GM21381 (cell line): ENCODE measurements around the gene TXNDC16.
A peak's percentile ranks its signal among the peaks of the same experiment; 100 is the strongest.
"Not testable (repeated sequence)": the region's sequence is repeated elsewhere in the genome, so short reads cannot be mapped to it uniquely, and the experiment has no call there.

ENCODE experiments used
- ATAC-seq: cut with Tn5 transposase; IDR thresholded peaks from one replicate; pipeline ENCODE4 v1.9.1; 2021; ENCODE audit warnings: mild to moderate bottlenecking, moderate library complexity; ENCODE audit not compliant: unreplicated experiment

The TXNDC16 gene

DNA sequence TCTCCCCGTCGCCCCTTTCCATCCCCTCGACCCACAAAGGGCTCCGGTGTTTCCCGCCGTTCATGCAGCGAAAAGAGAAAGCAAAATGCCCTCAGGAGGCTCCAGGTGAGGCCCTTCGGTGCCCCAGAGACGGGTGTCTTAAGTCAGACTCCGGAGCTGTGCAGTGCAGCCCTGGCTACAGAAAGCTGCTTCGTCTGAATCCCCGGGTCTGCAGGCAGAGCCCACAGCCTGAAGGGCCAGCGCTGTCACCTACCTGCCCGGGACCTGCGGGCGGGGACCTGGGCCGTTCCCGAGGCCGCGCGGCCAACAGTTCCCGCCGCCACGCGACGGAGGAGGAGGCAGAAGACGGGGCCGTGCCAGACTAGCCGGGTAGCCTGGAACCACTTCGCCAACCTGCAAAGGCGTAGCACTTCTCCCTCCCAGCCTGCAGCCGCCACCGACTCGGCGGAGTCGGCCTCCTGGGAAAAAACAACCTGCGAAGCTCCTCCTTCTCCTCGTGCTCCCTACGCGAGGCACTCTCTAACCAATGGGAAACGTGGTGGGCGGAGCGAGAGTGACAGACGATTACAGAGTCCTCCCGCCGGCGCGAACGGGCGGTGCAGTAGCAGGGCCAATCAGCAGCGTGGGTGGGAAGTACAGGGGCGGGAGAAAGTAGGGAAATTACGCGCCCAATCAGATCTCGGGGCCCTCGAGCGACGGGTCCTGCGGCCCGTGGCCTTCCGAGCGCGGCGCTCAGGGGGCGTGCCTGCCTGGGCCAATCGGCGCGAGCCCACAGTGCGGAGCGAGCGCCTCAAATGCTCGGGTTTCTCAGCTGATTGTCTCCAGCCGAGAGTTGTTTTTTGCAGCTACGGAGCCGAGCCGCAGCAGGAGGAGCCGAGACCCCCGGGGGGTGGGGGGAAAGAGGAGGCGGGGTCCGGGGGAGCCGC, at the start of gene TXNDC16, which contains the start of gene GPR137C:
TSS of gene TXNDC16 (minus strand) at position 443 of the 926 bp plus-strand sequence. CDS start 8,948 bp downstream, outside the sequence.
TSS of gene GPR137C (plus strand) at position 774 of the 926 bp plus-strand sequence. CDS start 312 bp downstream, outside the sequence.
- peak; percentile 93 for ATAC-seq

GRCh38 chr14:52599974-52600373, 47.7 kb upstream of the TXNDC16 start:
- no peak for ATAC-seq

DNA sequence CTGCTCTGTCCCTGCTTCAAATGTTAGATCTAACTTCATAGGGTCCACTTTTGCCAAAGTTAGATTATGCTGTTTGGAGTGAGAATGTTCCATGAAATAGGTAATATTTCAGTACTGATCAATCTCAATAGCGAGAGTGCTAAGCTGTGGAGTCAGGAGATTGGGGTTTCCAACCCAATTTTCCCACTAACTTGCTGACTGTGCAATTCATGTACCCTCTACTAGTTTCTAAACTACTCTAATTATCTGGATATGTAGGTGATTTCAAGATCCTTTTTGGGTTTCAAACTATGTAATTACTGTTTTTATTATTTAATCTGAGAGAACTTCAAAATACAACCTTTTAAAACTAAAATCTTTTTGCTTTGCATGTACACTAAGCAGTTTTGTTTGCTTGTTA, 46.3 kb upstream of the TXNDC16 start:
- ATAC-seq: no peak

DNA sequence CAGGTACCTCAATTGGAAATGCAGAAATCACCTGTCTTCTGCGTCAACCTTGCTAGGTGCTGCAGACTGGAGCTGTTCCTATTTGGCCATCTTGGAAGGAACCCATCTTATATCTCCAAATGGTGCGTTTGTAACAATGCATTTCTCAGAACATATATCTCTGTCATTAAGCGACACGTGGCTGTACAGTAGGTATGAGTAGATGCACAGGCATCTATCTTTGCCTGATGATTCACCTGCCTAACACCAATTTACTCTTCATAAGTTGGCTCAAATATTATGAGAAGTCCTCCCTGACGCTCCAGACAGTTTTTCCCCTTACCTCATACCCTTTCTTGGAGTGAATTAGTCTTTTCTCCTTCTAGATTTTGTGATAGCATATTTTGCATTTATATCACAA, 44.6 kb upstream of the TXNDC16 start:
- ATAC-seq: no peak

GRCh38 chr14:52596320-52596719, 44.0 kb upstream of the TXNDC16 start:
- ATAC-seq: no peak

GRCh38 chr14:52590318-52590717, 38.0 kb upstream of the TXNDC16 start:
- ATAC-seq: no peak

- no peak for ATAC-seq
Observed at GRCh38 chr14:52589646-52590045, 37.3 kb upstream of the TXNDC16 start.

DNA sequence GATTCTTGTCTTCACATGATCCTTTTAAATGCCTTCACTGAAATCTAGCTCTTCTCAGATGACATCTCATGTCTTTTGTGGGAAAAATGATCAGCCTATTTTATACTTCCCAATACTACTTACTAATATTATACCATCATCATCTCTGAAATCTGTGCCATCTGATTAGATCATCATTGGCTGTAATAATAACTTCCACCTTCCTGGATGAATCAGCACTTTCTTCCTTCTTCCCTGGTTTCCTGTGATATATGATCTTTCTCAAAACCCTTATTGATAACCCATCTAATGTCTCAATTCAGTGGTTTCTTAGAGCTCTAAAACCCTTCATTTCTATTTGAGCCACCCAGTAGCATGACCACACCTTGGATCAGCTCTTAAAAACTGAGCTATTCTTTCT, 31.2 kb upstream of the TXNDC16 start:
- no peak for ATAC-seq

GRCh38 chr14:52575858-52576257, 23.6 kb upstream of the TXNDC16 start:
- ATAC-seq: no peak

DNA sequence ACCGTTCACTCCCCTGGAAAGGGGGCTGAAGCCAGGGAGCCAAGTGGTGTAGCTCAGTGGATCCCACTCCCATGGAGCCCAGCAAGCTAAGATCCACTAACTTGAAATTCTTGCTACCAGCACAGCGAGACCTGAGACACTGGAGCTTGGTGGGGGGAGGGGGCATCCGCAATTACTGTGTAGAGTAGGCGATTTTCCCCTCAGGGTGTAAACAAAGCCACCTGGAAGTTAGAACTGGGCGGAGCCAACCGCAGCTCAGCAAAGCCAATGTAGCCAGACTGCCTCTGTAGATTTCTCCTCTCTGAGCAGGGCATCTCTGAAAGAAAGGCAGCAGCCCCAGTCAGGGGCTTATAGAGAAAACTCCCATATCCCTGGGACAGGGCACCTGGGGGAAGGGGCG, 16.1 kb upstream of the TXNDC16 start:
- not testable (repeated sequence) for ATAC-seq

DNA sequence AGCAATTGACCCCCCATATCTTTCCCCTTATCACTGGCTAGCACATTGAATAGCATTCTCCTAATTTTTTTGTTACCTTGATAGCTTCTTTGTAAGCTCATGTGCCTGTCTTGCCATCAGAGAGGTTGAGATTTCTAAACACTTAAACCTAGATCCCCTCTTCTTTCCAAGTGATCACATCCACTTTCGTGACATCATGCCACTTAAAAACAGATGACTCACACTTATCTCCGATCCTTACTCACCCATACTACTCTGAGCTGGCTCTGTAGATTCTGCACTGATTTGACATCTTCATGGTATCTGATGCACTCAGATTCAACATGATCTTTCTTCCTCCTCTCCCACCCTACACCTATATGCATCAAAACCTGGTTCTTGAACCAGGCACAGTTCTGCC, 10.8 kb upstream of the TXNDC16 start:
- no peak for ATAC-seq

GRCh38 chr14:52558688-52559087, 6.4 kb upstream of the TXNDC16 start:
- ATAC-seq: no peak

GRCh38 chr14:52553671-52554575, 1.6 kb upstream of the TXNDC16 start:
- ATAC-seq: no peak

DNA sequence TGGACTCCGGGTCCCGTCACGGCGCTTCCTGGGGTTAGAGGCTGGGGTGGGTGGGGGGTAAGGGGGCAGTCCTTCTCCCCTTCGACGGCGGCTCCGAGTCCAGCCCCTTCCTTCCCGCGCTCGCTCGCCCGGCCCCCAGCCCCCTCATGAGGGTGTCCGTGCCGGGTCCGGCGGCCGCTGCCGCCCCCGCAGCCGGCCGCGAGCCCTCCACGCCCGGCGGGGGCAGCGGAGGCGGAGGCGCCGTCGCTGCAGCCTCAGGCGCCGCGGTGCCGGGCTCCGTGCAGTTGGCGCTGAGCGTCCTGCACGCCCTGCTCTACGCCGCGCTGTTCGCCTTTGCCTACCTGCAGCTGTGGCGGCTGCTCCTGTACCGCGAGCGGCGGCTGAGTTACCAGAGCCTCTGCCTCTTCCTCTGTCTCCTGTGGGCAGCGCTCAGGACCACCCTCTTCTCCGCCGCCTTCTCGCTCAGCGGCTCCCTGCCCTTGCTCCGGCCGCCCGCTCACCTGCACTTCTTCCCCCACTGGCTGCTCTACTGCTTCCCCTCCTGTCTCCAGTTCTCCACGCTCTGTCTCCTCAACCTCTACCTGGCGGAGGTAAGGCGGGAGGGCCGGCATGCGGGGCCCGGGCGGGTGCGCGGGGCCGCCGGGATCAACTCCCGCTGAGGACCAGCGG, 831 bp upstream of the TXNDC16 start:
- peak; percentile 17 for ATAC-seq

DNA sequence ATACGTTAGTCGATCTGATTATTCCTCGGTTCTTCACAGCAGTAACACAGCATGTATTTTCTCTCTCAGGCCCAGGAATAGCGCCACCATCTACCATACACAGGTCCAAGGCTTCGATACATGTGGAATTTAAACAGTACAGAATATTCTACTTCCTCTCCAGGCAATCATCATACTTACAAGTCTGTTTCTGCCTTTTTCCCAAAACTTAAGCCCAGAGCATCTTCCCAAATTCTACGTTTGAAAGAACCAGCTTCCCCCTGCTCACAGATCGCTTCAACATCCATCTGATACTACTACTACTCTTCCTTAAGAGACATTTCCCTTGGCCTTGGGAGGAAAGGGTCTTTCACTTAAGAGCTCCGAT, 626 bp downstream of the TXNDC16 start:
- ATAC-seq: no peak

GRCh38 chr14:52551205-52551604, 1.1 kb downstream of the TXNDC16 start:
- ATAC-seq: no peak

DNA sequence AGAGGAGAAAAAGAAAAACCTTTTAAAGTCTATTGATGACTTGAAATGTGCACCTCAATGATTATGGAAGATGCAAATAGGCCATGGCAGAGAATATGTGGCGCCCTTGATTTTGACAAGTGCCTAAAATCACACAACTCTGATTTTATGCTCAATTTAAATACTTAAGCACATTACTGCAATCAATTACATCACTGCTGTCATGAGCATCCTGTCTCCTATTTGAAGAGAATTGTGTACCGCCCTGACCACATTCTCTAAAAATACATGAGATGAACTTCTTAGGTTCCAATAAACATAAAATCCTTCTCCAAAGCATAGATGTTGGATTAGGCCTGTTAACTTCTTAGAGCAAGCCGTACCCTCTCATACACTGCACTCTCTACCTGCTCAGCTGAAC, 1.6 kb downstream of the TXNDC16 start:
- no peak for ATAC-seq

GRCh38 chr14:52547526-52547925, 4.8 kb downstream of the TXNDC16 start:
- no peak for ATAC-seq

- no peak for ATAC-seq
Observed at GRCh38 chr14:52547027-52547426, 5.3 kb downstream of the TXNDC16 start.

DNA sequence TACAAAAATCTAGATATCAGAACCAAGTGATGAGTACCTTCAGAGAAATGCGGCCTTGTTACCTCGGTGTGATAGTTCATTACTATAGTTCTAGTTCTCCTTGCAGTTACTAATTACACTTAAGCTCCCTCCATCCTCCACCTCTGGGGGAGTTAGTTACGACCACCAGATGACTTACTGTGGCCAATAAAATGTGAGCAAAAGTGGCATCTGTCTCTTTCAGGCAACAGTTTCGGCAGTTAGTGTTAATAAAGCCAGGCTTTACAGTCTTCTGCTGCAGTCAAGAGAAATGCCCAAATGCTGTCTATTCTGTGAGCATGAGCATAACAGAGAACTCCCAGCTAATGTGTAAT, 6.0 kb downstream of the TXNDC16 start:
- no peak for ATAC-seq
